GM21737 (cell line): ENCODE results near the gene TENM4.

Experiments used
- ATAC-seq: cut with Tn5 transposase; IDR thresholded peaks from one replicate; pipeline ENCODE4 v1.9.1; 2021; ENCODE audit warnings: mild to moderate bottlenecking, moderate library complexity; ENCODE audit not compliant: unreplicated experiment

Gene TENM4

DNA sequence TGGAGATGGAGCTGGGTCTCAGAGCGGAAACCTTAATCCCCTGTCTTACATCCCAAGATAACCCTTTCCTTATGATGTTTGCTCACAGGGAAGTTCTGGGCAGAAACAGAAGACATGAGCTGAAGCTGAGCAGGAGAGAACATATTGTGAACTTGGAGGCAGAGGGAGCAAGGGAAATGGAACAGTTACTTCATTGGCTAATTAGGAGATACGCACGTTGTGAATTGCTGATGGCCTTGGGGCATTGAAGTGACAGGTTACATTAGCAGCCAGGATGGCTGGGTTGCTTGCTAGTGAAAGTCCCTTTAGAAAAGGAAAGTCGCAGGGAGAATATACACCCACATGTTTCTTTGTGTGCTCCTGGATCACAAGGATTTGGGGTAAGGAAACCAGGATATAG is 48.7 kb downstream of the TENM4 start:
- ATAC-seq, result no peak

GRCh38 chr11:79390923-79391322 is 49.9 kb downstream of the TENM4 start:
- ATAC-seq, result no peak

- no peak for ATAC-seq
Observed at GRCh38 chr11:79390477-79390876, 50.4 kb downstream of the TENM4 start.

GRCh38 chr11:79388201-79388600 is 52.6 kb downstream of the TENM4 start:
- no peak for ATAC-seq

GRCh38 chr11:79383874-79384273 is 57.0 kb downstream of the TENM4 start:
- ATAC-seq, result no peak

GRCh38 chr11:79382301-79383050 is 58.4 kb downstream of the TENM4 start:
- no peak for ATAC-seq

GRCh38 chr11:79381036-79381435 is 59.8 kb downstream of the TENM4 start:
- no peak for ATAC-seq

DNA sequence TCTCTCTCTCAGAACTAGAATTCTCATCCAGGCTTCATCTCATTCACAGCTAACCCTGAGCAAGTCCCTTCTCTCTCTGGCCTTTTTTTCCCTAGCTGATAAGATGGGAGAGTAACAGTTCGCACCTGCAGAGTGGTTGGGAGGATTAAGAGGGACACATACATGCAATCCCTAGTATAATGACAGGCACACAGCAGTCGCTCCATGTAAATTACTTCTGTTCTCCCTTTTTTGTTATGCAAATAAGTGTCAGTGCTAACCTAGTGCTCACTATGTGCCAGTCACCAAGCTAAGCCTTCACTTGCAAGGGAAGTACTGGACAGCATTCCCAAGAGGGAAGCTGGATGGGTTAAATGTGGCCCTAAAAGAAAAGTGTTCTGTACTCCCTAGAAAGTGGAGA is 63.4 kb downstream of the TENM4 start:
- no peak for ATAC-seq

DNA sequence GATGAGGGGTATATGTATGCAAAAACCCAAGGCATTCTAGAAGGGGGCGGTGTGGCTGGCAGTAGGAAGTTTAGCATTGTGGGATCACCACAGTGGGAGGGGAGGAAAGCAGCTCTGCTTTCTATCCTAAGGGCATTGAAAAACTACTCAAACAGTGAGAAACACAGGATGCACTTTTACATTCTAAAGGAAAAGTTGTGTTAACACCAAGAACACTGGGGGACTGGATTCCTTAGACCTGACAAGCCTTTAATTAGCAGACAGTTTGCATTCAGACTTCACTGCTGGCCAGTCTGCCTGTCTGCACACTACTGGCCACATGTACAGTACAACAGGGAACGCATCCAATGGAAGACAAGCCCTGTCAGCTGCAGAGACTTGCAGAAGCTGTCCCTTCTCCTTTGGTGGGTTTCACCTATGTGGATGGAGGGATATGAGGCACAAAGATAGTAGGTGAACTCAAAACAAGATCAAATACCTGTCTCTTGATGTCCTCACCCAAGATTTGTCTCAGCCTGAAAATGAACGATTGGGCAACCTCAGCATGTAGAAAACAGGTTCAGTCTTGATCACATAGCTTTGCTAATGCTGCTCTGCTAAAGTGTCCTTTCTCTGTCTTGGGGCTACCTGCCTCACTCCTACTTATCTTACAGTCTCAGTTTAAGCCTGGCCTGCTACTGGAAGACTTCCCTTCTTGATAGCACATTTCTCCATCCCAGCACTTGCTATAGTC is 64.8 kb downstream of the TENM4 start:
- ATAC-seq, result no peak

- ATAC-seq, result no peak
Observed at GRCh38 chr11:79374727-79375126, 66.1 kb downstream of the TENM4 start.

GRCh38 chr11:79371724-79372123 is 69.1 kb downstream of the TENM4 start:
- ATAC-seq, result no peak

DNA sequence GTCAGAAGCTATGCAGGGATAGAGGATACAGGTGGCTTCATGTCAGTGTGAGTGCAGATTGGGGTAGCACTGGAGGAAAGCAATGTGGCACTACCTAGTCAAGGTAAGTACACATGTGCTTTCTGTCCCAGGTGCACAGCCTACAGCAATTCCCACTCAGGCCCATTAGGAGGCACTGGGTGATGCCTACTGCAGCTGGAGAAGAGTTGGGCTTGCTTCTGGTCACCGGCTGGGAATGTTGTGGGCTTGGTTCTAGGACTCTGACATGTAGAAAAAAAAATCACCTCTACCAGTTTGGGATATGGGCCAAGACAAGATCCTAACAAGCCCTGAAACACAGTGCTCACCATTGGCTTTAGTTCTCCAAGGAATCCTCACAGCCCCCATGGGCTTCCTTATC is 69.7 kb downstream of the TENM4 start:
- ATAC-seq, result no peak

- ATAC-seq, result no peak
Observed at GRCh38 chr11:79369055-79369454, 71.8 kb downstream of the TENM4 start.

GRCh38 chr11:79367844-79368243 is 73.0 kb downstream of the TENM4 start:
- ATAC-seq, result no peak

GRCh38 chr11:79366218-79366617 is 74.6 kb downstream of the TENM4 start:
- no peak for ATAC-seq

GRCh38 chr11:79363861-79364378 is 76.9 kb downstream of the TENM4 start:
- ATAC-seq, result no peak

DNA sequence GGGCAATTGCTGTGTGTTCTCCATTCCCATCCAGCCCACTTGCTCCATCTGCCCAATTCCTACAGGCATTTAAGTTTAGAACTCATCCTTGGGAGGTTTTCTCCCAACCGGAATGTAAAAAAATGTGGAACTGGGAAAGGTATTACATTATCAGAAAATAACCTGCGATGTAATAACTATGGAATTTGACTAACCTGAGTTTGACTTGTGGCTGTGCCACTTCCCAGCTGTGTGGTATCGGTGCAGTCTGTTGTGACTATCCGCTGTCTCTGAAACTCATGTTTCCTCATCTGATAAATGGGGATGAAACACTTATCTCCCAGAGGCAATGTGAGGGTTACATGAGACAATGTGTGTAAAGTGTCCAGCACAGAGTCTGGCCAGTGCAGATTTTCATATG is 77.6 kb downstream of the TENM4 start:
- no peak for ATAC-seq

DNA sequence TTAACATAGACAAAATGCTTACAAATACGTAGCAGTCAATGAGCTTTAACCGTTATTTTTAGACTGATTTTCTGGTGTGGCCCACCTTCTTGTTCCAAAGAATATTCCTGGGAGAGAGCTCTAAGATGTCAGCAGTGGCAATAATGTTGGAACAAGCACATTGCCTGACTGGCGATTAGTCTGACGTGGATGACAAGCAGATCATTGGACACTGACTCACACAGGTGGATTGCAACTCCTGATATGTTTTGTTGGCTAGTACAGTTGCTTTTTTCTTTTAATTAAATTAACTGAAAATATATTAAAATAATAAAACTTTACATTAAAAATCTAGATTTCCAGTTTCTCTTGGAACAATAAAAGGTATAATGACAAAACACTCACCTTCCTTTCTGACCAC is 78.0 kb downstream of the TENM4 start:
- ATAC-seq, result no peak

- ATAC-seq, result no peak
Observed at GRCh38 chr11:79362206-79362757, 78.5 kb downstream of the TENM4 start.

DNA sequence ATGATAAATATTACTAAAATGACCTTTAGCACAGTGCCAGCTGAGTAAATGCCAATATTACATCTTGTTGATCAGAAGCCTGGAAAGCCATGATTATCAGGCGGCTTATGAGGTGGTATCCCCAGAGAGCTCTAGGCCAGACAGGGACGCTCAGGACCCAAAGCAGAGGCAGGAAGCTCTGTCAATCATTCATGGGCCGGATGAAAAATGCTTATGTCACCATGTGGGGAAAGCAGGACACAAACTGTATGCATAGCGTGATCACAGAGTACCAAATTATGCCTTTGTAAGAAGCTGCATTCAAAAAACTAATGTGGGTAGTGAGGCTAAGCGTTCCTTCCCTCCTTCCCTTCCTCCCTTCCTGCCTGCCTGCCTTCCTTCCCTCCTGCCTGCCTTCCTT is 82.6 kb downstream of the TENM4 start:
- no peak for ATAC-seq

GRCh38 chr11:79353706-79354105 is 87.1 kb downstream of the TENM4 start:
- no peak for ATAC-seq

DNA sequence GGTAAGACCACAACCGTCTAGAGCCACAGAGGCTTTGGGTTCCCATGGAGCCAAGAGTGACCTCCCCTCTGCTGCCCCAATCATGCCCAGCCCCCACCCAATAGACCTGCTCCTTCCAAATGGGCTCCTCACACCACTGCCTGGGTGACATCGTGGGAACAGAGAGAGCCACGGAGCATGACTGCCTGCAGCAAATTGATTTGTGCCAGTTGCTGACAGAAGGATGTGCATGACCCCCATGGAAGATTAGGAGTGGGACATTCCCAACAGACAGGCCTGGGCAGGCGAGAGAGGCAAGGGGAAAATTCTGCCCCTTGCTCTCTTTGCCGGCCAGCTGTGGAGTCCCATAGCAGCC is 88.5 kb downstream of the TENM4 start:
- ATAC-seq, result no peak
